Nucleus accumbens (tissue), 56 donors: ENCODE data around the gene CLDN24.

Experiments
- DNase-seq, 56 donors: peaks; one replicate each; lab custom pipeline; 2025; lab: John Stamatoyannopoulos, UW

CLDN24 gene

GRCh38 chr4:183322326-183322725 lies at the start of gene CLDN24:
TSS of gene CLDN24 (minus strand) at chr4:183322426. CDS start at chr4:183322426, 0 bp downstream.
- DNase-seq = no peak

GRCh38 chr4:183370786-183371185 lies 48.6 kb upstream of the CLDN24 start:
- no peak for DNase-seq

DNA sequence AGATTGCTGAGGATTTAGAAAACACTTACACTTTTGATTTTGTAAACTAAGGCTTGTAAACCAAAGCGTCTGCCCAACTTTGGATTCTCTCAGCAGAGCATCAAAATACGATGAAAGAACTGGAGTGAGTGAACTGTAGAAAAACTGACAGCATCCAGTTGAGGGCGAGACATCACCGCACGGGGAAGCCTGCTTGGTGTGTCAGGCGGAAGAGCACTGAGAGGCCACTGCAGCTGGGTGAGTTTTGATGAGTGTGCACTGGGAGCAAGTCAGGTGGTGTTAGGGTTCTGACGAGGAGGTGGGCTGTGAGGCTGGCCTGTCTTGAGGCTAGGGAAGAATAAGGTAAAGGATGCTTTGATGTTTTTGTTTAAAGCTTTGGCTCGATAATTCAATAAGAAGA lies 46.8 kb upstream of the CLDN24 start:
- DNase-seq = no peak

DNA sequence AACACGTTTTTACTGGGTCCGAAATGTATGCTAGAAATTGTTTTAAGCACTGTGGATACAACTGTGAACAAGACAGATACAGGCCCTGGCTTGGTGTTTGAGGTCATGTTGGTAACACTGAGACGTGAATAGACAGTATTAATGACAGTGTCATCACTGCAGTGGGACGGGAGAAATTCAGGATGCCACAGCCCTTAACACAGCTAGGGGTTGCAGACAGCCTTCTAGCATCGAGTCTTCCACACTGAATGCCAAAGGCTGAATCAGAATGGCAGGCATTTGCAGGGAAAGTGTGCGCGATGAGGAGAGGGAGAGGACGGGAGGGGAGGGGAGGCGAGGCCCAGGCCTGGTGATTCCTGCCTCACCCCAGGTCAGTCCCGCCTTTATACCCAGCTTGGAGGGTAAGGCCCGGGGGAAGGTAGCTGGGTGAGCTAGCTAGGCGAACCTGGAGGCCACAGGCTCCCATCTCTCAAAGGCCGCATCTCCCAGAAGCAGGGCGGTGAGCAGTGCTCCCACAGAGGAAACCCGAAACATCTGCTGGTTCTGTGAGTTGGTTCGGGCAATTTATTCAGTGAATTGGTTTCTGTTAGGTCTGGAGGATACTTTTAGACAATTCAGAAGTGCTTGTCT lies 44.1 kb upstream of the CLDN24 start:
- no peak for DNase-seq

DNA sequence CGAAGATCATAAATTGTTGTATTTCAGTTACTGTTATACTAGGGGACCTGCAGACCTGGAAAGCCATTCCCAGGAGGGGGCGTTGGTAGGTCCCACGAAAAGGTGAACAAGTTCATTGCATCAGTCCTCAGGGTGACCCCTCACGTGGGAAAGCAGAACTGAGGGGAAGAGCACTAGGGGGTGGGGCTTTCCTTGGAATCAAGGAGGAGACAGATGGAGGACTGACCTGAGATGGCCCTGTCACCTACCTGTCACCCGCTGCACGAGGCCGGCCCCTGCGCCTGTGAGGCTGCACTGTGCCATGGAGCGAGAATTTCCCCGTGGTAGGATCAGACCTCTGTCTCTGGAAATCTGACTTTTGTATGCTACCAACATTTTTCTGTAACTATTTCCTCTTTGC lies 41.8 kb upstream of the CLDN24 start:
- no peak for DNase-seq

GRCh38 chr4:183362916-183363542 lies 40.8 kb upstream of the CLDN24 start:
- DNase-seq = peak in 3 of 56 donors; percentile 3 to 22 (median 9)

DNA sequence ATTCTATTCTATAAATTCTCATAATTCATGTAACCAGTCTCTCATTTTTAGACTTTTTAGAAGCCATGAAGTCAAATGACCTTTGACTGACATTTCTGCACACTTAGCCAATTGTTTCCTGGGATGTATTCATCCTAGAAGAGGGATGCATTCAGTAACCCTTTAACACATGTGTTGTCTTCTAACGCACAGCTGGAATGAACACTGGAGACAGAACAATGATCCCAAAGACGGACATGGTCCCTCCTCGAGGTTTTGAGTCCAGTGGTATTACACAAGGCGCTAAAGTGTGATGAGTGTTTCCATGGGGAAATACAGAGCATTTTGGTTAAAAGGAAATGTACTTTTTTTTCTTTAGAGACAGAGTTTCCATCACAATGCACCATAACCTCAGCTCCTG lies 39.8 kb upstream of the CLDN24 start:
- no peak for DNase-seq

DNA sequence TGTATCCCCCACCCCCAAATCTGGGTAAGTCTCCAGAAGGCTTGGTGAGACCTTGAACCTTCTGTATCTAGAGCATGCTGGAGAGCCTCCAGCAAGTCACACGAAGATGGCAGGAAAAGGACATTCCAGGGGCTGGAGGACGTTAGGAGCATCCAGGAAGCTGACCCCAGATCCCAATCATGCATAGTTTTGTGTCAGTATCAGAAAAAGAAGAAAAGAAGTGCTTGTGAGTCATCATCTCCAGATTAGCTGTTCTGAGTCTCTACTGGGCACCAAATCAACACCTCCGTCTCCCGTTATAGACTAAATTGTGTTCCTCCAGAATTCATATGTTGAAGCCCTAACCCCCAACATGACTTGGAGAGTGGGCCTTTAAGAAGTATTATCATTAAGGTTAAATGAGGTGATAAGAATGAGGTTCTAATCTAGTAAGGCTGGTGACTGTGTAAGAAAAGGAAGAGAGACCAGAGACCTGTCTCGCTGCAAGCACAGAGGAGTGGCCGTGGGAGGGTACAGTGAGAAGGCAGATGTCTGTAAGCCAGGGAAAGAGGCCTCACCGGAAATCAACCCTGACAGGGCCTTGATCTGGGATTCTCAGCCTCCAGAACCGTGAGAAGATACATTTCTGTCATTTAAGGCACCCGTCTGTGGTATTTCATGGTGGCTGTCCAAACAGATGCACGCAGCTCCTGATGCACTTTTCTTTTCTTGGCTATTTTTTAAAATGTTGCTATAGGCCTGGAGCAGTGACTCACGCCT lies 38.1 kb upstream of the CLDN24 start:
- no peak for DNase-seq

- no peak for DNase-seq
Observed at GRCh38 chr4:183358215-183358755, 36.1 kb upstream of the CLDN24 start.

DNA sequence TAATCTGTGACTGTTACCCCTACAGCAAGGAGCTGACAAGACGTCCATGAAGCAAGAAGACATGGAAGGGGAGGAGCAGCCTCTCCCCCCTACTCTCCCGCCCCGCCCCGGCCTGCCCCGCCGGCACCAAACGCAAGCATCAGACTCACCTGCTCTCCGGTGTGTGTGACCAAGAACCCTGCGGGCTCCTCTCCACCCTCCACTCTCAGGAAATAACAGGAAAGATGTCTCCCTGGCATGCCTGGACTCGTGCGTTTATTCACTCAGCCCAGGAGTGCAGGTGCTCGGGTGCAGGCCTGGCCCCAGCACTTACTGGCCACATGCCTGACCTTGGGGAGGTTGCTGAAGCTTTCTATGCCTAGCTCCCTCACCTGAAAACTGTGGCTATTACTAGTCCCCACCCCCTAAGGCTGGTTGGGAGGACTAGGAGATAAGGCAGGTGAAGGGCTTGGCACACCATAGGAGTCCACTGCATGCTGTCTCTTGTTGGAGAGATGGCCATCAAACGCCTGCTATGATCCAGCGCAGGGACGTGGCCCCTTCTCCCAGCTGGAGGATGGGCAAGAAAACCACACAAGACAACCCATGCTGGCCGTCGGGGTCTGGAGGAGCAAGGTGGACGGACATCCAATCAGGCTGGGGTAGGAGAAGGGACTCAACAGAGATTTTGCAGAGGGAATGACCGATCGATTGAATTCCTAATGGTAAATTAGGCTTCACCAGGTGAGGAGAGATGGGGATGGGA lies 34.9 kb upstream of the CLDN24 start:
- DNase-seq = no peak

GRCh38 chr4:183356173-183356830 lies 34.1 kb upstream of the CLDN24 start:
- no peak for DNase-seq

GRCh38 chr4:183355405-183355804 lies 33.2 kb upstream of the CLDN24 start:
- DNase-seq = no peak

DNA sequence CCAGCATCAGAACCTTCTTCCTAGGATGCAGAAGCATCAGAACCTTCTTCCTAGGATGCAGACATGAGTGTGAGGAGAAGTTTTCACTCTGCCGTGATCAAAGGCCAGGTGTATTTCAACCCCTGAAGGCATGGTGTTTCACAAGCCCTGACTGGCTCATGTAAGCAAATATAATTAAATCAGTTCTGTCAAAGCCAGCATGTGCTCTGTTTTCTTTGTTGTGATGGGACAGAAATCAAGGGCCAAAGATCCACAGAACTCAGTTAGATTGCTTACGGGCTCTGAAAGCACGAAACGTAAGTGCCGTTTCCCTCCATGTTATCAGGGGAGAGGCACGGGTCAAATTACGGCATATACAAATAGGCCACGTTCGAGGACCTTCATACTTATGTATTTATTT lies 32.0 kb upstream of the CLDN24 start:
- no peak for DNase-seq

- no peak for DNase-seq
Observed at GRCh38 chr4:183353557-183353956, 31.3 kb upstream of the CLDN24 start.

DNA sequence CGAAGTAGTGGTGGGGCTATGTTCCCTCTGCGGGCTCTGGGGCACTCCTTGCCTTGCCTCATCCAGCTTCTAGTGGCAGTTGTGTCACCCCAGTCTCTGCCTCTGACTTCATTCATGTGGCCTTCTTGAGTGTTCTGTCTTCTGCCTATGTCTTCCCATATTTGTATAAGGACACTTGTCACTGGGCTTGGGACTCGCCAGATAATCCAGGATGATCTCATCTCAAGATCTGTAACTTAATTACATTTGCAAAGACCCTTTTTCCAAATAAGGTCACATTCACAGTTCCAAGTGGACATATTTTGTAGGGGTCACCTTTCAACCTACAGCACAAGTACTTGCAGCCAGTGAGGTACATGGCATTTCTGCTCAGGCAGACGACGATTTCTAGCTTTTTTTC lies 30.3 kb upstream of the CLDN24 start:
- DNase-seq = no peak

GRCh38 chr4:183350317-183351071 lies 28.3 kb upstream of the CLDN24 start:
- no peak for DNase-seq

DNA sequence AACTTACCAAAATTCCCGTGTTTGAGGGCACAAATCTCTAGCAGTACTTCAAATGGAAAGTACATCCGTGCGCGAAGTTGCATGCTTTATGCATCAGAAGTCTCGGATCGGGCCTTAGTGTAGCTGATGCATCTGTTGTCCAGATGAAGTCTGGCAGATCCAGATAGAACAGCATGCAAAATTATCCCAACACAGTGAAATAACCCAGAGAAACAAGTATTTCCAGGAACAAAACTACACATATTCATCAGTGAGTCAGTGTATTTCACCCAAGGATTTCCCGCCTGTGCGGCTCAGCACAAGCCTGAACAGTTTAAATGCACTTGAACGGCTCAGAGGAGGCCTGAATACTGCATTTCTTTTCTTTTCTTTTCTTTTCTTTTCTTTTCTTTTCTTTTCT lies 27.4 kb upstream of the CLDN24 start:
- DNase-seq = no peak

- DNase-seq = no peak
Observed at GRCh38 chr4:183348706-183349659, 26.8 kb upstream of the CLDN24 start.
